ENCODE measurements around the gene MAP3K13.

MAP3K13 gene

DNA sequence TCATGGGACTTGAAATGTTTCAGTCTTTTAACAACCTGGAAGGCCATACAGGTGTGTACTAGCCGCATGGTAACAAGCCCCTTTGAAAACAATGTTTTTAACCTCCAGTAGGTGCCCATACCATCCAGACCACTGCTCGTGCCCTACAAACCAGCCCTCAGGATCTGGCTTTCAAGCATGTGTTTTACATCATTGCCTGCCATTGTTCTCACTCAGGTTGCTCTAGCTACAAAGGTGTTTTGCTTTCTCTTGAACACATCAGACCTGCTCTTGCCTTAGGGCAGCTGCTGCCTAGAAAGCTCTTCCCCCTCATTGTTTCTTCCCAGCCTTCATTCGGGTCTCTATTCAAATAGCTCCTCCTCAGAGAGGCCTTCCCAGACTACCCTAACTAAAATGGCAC lies 32.3 kb upstream of the MAP3K13 start:
- TF ChIP-seq FOXP2 (optimal IDR thresholded peaks at IDR 0.05; ENCODE audit: borderline replicate concordance, extremely low read depth, extremely low read length, insufficient read depth) (no peak), POLR2AphosphoS5 (IDR thresholded peaks at IDR 0.05; ENCODE audit: low read depth, low read length) (no peak), TAF1 (IDR thresholded peaks at IDR 0.05; ENCODE audit: borderline replicate concordance, insufficient read depth, low read length) (no peak), SIN3A (IDR thresholded peaks at IDR 0.05; ENCODE audit: borderline replicate concordance, insufficient read depth, low read length) (no peak)
- TF ChIP-seq, protein P1, sequence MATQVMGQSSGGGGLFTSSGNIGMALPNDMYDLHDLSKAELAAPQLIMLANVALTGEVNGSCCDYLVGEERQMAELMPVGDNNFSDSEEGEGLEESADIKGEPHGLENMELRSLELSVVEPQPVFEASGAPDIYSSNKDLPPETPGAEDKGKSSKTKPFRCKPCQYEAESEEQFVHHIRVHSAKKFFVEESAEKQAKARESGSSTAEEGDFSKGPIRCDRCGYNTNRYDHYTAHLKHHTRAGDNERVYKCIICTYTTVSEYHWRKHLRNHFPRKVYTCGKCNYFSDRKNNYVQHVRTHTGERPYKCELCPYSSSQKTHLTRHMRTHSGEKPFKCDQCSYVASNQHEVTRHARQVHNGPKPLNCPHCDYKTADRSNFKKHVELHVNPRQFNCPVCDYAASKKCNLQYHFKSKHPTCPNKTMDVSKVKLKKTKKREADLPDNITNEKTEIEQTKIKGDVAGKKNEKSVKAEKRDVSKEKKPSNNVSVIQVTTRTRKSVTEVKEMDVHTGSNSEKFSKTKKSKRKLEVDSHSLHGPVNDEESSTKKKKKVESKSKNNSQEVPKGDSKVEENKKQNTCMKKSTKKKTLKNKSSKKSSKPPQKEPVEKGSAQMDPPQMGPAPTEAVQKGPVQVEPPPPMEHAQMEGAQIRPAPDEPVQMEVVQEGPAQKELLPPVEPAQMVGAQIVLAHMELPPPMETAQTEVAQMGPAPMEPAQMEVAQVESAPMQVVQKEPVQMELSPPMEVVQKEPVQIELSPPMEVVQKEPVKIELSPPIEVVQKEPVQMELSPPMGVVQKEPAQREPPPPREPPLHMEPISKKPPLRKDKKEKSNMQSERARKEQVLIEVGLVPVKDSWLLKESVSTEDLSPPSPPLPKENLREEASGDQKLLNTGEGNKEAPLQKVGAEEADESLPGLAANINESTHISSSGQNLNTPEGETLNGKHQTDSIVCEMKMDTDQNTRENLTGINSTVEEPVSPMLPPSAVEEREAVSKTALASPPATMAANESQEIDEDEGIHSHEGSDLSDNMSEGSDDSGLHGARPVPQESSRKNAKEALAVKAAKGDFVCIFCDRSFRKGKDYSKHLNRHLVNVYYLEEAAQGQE (IDR thresholded peaks at IDR 0.05; ENCODE audit: insufficient read depth in 1 of 2, low read depth in 2 of 2, low read length in 2 of 2): no peak

DNA sequence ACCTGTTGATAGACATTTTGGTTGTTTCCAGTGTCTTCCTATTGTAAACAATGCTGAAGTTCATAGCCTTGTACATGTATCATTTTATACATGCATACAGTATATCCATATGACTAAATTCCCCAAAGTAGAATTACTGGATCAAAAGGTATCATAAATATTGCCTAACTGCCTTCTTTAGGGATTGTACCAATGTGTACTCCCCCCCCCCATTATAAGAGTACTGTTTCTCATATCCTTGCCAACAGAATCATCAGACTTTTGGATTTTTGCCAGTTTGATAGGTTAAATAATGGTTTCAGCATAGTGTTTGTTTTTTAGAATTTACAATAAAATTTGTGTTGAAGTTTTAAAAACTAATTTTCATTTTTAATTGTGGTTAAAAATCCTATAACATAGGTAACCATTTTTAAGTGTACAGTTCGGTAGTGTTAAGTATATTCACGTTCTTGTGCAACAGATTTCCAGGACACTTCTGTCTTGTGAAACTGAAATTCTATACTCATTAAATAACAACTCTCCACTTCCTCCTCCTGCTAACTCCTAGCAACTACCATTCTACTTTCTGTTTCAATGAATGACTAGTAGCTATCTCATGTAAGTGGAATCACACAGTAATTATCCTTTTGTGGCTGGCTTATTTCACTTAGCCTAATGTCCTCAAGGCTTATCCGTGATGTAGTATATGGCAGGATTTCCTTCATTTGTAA lies 30.8 kb upstream of the MAP3K13 start:
- TF ChIP-seq POLR2AphosphoS5 (IDR thresholded peaks at IDR 0.05; ENCODE audit: low read depth, low read length) (no peak), TAF1 (IDR thresholded peaks at IDR 0.05; ENCODE audit: borderline replicate concordance, insufficient read depth, low read length) (no peak), FOXP2 (optimal IDR thresholded peaks at IDR 0.05; ENCODE audit: borderline replicate concordance, extremely low read depth, extremely low read length, insufficient read depth) (no peak), SIN3A (IDR thresholded peaks at IDR 0.05; ENCODE audit: borderline replicate concordance, insufficient read depth, low read length) (no peak)
- TF ChIP-seq, protein P1 (IDR thresholded peaks at IDR 0.05; ENCODE audit: insufficient read depth in 1 of 2, low read depth in 2 of 2, low read length in 2 of 2): no peak

DNA sequence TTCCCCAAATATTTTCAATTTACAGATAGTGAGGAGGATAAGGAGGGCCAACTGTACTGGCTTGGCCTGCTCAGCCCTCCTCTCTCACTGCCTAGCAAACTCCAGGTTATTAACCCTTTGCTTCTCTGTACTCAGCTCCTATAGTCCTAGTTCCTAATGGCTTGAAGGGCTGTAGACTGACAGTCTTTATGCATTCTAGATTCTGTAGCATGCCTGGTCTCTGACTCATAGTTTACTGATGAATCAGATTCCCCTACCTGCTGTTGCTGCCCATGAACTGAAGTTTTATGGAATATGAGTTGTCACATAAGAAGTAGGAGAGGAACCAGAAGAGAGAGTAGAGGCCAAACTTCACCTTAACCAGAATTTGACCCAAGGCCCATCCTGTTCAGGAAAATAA lies 27.1 kb upstream of the MAP3K13 start:
- TF ChIP-seq TAF1 (IDR thresholded peaks at IDR 0.05; ENCODE audit: borderline replicate concordance, insufficient read depth, low read length): no peak
- no peak for TF ChIP-seq SIN3A (IDR thresholded peaks at IDR 0.05; ENCODE audit: borderline replicate concordance, insufficient read depth, low read length)
- TF ChIP-seq POLR2AphosphoS5 (IDR thresholded peaks at IDR 0.05; ENCODE audit: low read depth, low read length): no peak
- TF ChIP-seq, protein P1 (IDR thresholded peaks at IDR 0.05; ENCODE audit: insufficient read depth in 1 of 2, low read depth in 2 of 2, low read length in 2 of 2): no peak
- no peak for TF ChIP-seq FOXP2 (optimal IDR thresholded peaks at IDR 0.05; ENCODE audit: borderline replicate concordance, extremely low read depth, extremely low read length, insufficient read depth)

DNA sequence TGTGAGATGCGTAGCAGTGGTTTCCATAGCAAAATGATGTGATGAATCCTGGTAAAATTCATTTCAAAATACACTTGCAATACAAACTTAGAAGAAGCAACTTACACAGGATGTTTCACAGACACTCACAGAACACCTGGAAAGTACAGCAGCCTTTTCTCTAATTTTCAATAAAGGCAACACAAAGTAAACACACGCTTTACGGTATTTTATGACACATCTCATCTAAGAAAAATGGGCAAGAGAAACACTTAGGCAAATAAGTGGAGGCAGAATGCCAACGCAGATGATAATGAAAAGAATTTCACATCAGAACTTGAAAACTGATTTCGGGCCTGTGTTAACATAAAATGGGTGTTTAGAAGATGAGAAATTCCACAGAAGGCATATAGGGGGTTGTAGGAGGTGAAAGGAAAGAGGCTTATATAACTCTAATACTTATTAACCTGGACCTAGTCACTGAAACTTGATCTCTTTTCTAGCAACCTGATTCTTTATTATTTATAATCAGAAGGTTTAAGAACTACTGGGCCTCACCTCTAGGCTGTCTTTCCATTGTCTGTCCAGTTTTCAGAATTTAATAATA lies 25.6 kb upstream of the MAP3K13 start:
- TF ChIP-seq POLR2AphosphoS5 (IDR thresholded peaks at IDR 0.05; ENCODE audit: low read depth, low read length) (no peak), TAF1 (IDR thresholded peaks at IDR 0.05; ENCODE audit: borderline replicate concordance, insufficient read depth, low read length) (no peak), SIN3A (IDR thresholded peaks at IDR 0.05; ENCODE audit: borderline replicate concordance, insufficient read depth, low read length) (no peak), FOXP2 (optimal IDR thresholded peaks at IDR 0.05; ENCODE audit: borderline replicate concordance, extremely low read depth, extremely low read length, insufficient read depth) (no peak)
- TF ChIP-seq, protein P1 (IDR thresholded peaks at IDR 0.05; ENCODE audit: insufficient read depth in 1 of 2, low read depth in 2 of 2, low read length in 2 of 2): no peak
